Measurements from ENCODE around the gene AGXT2. TPM values are rescaled to one million over a fixed set of nuclear protein-coding genes. Genes with fewer than 3 reads are reported as not detected.

AGXT2 gene
- total RNA-seq, 1 donor from 2014 or later, result not detected

DNA sequence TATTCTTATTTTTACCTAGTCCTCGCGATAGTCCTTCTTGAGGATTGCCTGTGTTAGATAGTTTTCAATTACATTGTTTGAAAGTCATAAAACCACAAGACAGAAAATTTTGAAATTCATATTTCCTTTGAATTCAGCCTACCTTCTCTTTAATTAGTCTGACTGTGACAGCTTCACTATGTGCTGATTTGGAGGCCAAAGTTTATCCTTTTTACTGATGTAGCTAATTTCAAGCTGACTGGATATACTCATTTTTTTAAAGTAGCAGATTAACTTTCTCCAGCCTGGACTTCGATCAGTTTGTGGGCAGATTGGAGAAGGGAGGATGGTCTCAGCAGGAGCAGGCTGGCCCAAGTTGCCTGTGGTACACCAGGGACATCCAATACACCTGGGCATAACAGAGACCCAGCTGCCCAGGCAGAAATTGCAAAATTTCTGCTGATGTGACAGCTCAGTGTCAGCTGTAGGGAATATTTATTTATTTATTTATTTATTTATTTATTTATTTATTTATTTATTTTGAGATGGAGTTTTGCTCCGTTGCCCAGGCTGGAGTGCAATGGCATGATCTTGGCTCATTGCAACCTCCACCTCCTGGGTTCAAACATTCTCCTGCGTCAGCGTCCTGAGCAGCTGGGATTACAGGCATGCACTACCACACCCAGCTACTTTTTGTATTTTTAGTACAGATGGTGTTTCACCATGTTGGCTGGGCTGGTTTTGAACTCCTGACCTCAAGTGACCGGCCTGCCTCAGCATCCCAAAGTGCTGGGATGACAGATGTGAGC lies 24.2 kb downstream of the AGXT2 start:
- Mint-ChIP-seq H3K9me3 (ENCODE audit: low read depth) (no peaks in the 10 kb centered on the region), H3K4me3 (ENCODE audit: low read depth) (no peak overlapping the region), H3K4me1 (ENCODE audit: low read depth) (peaks cover 2% of the 10 kb centered on the region), H3K27ac (no peak overlapping the region), H3K36me3 (ENCODE audit: insufficient read depth) (no peaks in the 10 kb centered on the region), H3K27me3 (peaks cover 2% of the 10 kb centered on the region)
- no peak for DNase-seq (ENCODE audit: low spot score, unreplicated experiment)
- TF ChIP-seq, protein P1, sequence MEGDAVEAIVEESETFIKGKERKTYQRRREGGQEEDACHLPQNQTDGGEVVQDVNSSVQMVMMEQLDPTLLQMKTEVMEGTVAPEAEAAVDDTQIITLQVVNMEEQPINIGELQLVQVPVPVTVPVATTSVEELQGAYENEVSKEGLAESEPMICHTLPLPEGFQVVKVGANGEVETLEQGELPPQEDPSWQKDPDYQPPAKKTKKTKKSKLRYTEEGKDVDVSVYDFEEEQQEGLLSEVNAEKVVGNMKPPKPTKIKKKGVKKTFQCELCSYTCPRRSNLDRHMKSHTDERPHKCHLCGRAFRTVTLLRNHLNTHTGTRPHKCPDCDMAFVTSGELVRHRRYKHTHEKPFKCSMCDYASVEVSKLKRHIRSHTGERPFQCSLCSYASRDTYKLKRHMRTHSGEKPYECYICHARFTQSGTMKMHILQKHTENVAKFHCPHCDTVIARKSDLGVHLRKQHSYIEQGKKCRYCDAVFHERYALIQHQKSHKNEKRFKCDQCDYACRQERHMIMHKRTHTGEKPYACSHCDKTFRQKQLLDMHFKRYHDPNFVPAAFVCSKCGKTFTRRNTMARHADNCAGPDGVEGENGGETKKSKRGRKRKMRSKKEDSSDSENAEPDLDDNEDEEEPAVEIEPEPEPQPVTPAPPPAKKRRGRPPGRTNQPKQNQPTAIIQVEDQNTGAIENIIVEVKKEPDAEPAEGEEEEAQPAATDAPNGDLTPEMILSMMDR (IDR thresholded peaks at IDR 0.05; ENCODE audit: unreplicated experiment), result no peak

DNA sequence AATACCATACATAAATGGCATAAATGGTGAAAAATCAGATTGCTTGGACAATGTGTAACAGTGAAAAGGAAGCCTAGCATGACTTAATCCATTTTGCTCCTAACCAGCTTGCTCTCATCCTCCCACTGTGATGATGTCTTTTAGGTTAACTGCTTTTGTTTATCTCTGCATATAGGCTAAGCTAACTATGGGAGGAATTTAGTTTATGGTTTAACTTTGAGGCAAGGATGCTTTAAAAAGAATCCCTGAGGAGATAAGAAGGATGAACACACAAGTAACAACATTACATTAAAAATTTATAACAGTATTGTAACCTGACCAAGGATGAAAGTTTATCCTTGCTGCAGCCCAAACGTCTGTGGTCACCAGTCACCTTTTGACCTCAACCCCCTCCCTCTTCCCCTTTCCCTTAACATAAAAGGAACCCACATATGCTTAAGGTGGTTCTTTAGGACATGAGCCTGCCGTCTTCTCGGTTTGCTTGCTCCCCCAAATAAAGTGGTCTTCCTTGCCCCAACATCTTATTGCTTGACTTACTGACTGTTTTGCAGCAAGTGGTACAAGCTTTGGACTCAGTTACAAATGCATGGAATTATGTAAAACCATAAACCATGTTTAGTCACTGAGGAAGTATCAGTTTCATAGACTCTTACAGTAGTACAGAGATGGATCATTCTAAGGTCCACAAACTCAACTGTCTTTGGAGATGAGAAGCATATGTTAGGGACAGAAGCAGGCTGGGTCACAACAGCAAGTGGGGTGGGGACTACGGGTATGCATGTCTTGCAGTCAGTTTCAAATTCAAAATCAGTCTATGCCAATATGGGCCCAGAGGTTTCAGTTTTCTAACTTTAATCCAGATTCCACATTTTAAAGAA lies 31.3 kb downstream of the AGXT2 start:
- Mint-ChIP-seq H3K36me3 (ENCODE audit: insufficient read depth) (no peaks in the 10 kb centered on the region), H3K27me3 (no peaks in the 10 kb centered on the region), H3K4me1 (ENCODE audit: low read depth) (no peaks in the 10 kb centered on the region), H3K27ac (no peak overlapping the region), H3K4me3 (ENCODE audit: low read depth) (no peak overlapping the region), H3K9me3 (ENCODE audit: low read depth) (peaks cover 7% of the 10 kb centered on the region)
- DNase-seq (ENCODE audit: low spot score, unreplicated experiment), result no peak
- TF ChIP-seq, protein P1 (IDR thresholded peaks at IDR 0.05; ENCODE audit: unreplicated experiment), result no peak

DNA sequence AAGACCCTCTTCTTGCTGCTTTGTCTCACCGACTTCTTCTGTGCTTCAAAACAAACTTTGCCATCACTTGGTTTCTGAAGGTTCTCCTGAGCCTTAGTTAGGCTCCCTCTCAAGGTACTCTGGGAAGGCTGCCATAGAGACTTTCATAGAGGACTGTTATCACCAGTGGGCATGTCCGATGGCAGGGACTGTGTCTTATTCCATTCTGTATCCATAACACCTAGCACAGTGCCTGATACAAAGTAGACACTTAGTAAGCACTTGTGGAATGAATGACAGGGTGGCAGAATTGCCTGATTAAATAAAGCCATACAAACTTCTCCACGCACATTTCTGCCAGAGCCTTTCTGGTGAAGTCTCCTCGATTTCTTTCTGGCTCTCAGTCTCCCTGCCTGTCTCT lies 32.7 kb downstream of the AGXT2 start:
- no peak overlapping the region for H3K27ac Mint-ChIP-seq

DNA sequence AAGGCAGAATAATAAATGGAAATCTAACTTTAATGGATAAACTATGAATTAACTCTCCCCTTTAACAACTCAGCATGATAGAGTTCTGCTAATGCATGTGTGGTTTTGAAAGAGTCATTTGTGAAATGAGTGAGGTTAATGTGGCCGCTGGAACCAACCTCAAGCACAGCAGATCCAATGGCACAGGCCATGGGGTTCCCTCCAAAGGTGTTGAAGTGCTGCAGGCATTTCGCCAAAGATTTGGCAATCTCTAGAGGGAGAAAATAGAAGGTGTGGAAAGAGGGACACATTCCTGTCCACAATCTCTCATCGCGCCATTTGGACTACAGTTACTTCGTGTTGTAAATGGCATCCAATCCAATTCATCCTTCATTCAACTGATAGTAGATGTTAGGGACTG lies 35.0 kb downstream of the AGXT2 start:
- no peak overlapping the region for H3K27ac Mint-ChIP-seq
- H3K4me3 Mint-ChIP-seq (ENCODE audit: low read depth), result no peak overlapping the region
- DNase-seq (ENCODE audit: low spot score, unreplicated experiment), result no peak
- H3K36me3 Mint-ChIP-seq (ENCODE audit: insufficient read depth), result no peaks in the 10 kb centered on the region
- H3K9me3 Mint-ChIP-seq (ENCODE audit: low read depth), result peaks cover 2% of the 10 kb centered on the region
- no peaks in the 10 kb centered on the region for H3K27me3 Mint-ChIP-seq
- no peaks in the 10 kb centered on the region for H3K4me1 Mint-ChIP-seq (ENCODE audit: low read depth)
- TF ChIP-seq, protein P1 (IDR thresholded peaks at IDR 0.05; ENCODE audit: unreplicated experiment), result no peak

More for the DNA sequence above, 32.7 kb downstream of the AGXT2 start:
- no peaks in the 10 kb centered on the region for H3K4me1 Mint-ChIP-seq (ENCODE audit: low read depth)
- no peaks in the 10 kb centered on the region for H3K36me3 Mint-ChIP-seq (ENCODE audit: insufficient read depth)
- no peak overlapping the region for H3K4me3 Mint-ChIP-seq (ENCODE audit: low read depth)
- no peak for DNase-seq (ENCODE audit: low spot score, unreplicated experiment)
- H3K9me3 Mint-ChIP-seq (ENCODE audit: low read depth), result peaks cover 7% of the 10 kb centered on the region
- TF ChIP-seq, protein P1 (IDR thresholded peaks at IDR 0.05; ENCODE audit: unreplicated experiment), result no peak
- H3K27me3 Mint-ChIP-seq, result no peaks in the 10 kb centered on the region

DNA sequence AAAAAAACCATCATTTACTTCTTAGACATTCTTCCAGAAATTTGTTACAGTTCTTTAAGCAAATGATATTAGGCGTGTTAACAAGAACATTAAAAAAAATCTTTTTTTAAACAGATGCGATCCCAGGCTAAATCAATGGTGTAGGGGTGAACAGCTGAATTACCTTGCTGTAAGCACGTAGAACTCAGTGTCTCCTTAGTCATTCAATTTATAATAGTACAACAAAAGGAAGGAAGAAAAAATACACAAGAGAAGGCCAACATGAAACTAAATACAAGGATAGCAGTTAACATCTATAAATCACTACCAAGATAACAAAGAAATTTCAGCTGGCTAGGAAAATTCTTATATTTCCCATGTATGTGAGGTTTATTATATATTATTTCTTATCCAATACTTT lies 35.4 kb downstream of the AGXT2 start:
- no peaks in the 10 kb centered on the region for H3K9me3 Mint-ChIP-seq (ENCODE audit: low read depth)
- TF ChIP-seq, protein P1 (IDR thresholded peaks at IDR 0.05; ENCODE audit: unreplicated experiment), result no peak
- H3K4me1 Mint-ChIP-seq (ENCODE audit: low read depth), result no peaks in the 10 kb centered on the region
- DNase-seq (ENCODE audit: low spot score, unreplicated experiment), result no peak
- H3K4me3 Mint-ChIP-seq (ENCODE audit: low read depth), result no peak overlapping the region
- H3K27ac Mint-ChIP-seq, result no peak overlapping the region
- no peaks in the 10 kb centered on the region for H3K27me3 Mint-ChIP-seq
- no peaks in the 10 kb centered on the region for H3K36me3 Mint-ChIP-seq (ENCODE audit: insufficient read depth)
